Uterus (tissue), 2 donors: ENCODE data around the gene MYD88.

Experiments
- POLR2A ChIP-seq, 2 donors: fragments of 450-650 bp; IDR thresholded peaks; one replicate each; pipeline ENCODE4 v1.6.1; 2016; ENCODE audit warnings: antibody characterized with exemption in 2 of 2, mild to moderate bottlenecking in 1 of 2, moderate library complexity in 1 of 2
- TF ChIP-seq, protein P1 (sequence below), 4 experiments: fragments of 200-600 bp in 2 of 4; fragments of 450-650 bp in 2 of 4; sonication (generic) in 2 of 4; IDR thresholded peaks; one replicate each; pipeline ENCODE4 v1.5.1; 2016 to 2019; ENCODE audit warnings: antibody characterized with exemption in 4 of 4, mild to moderate bottlenecking in 2 of 4, moderate library complexity in 1 of 4

- no peak for TF ChIP-seq POLR2A (IDR thresholded peaks at IDR 0.05)
- TF ChIP-seq, protein P1, sequence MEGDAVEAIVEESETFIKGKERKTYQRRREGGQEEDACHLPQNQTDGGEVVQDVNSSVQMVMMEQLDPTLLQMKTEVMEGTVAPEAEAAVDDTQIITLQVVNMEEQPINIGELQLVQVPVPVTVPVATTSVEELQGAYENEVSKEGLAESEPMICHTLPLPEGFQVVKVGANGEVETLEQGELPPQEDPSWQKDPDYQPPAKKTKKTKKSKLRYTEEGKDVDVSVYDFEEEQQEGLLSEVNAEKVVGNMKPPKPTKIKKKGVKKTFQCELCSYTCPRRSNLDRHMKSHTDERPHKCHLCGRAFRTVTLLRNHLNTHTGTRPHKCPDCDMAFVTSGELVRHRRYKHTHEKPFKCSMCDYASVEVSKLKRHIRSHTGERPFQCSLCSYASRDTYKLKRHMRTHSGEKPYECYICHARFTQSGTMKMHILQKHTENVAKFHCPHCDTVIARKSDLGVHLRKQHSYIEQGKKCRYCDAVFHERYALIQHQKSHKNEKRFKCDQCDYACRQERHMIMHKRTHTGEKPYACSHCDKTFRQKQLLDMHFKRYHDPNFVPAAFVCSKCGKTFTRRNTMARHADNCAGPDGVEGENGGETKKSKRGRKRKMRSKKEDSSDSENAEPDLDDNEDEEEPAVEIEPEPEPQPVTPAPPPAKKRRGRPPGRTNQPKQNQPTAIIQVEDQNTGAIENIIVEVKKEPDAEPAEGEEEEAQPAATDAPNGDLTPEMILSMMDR (IDR thresholded peaks at IDR 0.05): no peak
These were observed 29.5 kb upstream of the MYD88 start for GRCh38 chr3:38108649-38109579.
